ENCODE measurements around the gene MAGOH.

DNA sequence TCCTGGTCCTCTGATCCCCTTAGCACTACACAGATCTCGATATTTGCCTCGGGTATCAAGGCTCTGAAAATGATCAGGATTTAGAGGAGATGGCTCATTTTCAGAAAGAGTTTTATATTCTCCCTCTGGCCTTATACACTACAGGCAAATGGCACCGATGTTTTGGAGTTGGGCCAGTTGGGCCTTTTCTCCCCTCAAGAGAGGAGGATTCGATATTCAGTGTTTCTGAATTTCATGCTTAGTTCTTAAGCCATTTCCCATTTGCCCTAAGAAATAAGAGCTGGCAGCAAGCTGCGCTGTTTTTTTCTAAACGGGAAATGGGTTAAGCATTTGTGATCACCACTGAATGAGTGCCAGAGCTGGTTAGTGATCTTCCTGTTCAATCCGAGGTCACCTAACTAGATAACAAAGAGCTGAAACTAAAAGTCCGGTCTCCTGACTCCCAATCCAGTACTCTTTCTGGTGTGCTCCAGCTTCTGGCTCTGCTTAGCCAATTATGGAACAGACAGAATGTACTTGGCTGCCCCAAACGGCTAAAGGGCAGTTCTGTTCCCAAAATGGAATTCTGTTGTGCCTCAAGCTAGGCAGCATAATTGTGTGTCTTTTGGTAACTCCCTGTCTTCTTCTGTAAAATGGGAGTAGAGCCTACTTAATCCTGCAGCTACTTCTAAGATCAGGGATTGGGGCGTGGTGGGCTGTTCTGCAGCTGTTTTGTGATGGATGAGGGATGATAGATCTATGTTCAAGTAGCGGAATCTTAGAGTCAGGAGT is 42.9 kb downstream of the MAGOH start:
- TF ChIP-seq, protein P1, sequence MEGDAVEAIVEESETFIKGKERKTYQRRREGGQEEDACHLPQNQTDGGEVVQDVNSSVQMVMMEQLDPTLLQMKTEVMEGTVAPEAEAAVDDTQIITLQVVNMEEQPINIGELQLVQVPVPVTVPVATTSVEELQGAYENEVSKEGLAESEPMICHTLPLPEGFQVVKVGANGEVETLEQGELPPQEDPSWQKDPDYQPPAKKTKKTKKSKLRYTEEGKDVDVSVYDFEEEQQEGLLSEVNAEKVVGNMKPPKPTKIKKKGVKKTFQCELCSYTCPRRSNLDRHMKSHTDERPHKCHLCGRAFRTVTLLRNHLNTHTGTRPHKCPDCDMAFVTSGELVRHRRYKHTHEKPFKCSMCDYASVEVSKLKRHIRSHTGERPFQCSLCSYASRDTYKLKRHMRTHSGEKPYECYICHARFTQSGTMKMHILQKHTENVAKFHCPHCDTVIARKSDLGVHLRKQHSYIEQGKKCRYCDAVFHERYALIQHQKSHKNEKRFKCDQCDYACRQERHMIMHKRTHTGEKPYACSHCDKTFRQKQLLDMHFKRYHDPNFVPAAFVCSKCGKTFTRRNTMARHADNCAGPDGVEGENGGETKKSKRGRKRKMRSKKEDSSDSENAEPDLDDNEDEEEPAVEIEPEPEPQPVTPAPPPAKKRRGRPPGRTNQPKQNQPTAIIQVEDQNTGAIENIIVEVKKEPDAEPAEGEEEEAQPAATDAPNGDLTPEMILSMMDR (IDR thresholded peaks at IDR 0.05; ENCODE audit: low read depth, low read length): no peak
- no peak for TF ChIP-seq POLR2A (IDR thresholded peaks at IDR 0.05; ENCODE audit: extremely low read depth, insufficient read length)
- TF ChIP-seq MYC (IDR thresholded peaks at IDR 0.05; ENCODE audit: low read depth, low read length): no peak
- TF ChIP-seq, protein P2, sequence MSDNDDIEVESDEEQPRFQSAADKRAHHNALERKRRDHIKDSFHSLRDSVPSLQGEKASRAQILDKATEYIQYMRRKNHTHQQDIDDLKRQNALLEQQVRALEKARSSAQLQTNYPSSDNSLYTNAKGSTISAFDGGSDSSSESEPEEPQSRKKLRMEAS (IDR thresholded peaks at IDR 0.05; ENCODE audit: low read depth, low read length): no peak
